LNCAP (cell line): ENCODE data around the gene SATB2.

Experiments used
- CTCF ChIP-seq: fragments of 450-650 bp; IDR thresholded peaks from 2 replicates; pipeline ENCODE4 v1.5.1; 2017; ENCODE audit warnings: mild to moderate bottlenecking

SATB2 gene

GRCh38 chr2:199261936-199262335 lies 195.8 kb downstream of the SATB2 start:
- TF ChIP-seq CTCF = no peak

- TF ChIP-seq CTCF = no peak
Observed at GRCh38 chr2:199261239-199261638, 196.5 kb downstream of the SATB2 start.

GRCh38 chr2:199259671-199260070 lies 198.1 kb downstream of the SATB2 start:
- no peak for TF ChIP-seq CTCF

- TF ChIP-seq CTCF = no peak; the same call in 1 of the 2 replicates
Observed at GRCh38 chr2:199258291-199258690, 199.4 kb downstream of the SATB2 start.

GRCh38 chr2:199257261-199258224 lies 200.2 kb downstream of the SATB2 start:
- no peak for TF ChIP-seq CTCF

- TF ChIP-seq CTCF = no peak
Observed at GRCh38 chr2:199230091-199230490, 227.6 kb downstream of the SATB2 start.

GRCh38 chr2:199228887-199229819 lies 228.6 kb downstream of the SATB2 start:
- TF ChIP-seq CTCF = no peak
